Epidermal melanocyte (primary cell): ENCODE data around the gene SIPA1.
"Not testable (repeated sequence)": the region's sequence is repeated elsewhere in the genome, so short reads cannot be mapped to it uniquely, and the experiment has no call there.

ENCODE experiments used
- DNase-seq: peaks from one replicate; pipeline ENCODE4 v3.0.0; 2011; ENCODE audit warnings: low spot score; ENCODE audit not compliant: insufficient read length

Gene SIPA1

DNA sequence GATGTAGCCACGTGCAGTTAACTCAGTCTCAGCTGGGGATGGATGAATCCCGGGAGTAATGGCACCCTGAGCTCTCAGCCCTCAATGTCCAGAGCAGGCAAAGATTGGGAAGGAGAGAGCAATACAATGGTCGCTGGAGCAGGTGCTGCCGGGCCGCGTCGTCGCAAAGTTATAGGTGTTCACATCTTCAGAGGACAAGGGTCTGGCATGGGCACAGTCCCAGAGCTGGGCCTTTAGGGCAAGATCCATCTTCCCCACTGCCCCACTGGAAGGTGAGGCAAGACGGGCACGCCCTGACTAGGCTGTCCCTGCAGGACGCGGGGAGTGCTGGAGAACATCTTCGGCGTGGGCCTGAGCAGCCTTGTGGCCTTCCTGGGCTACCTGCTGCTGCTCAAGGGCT is 14.7 kb upstream of the SIPA1 start:
- no peak for DNase-seq

DNA sequence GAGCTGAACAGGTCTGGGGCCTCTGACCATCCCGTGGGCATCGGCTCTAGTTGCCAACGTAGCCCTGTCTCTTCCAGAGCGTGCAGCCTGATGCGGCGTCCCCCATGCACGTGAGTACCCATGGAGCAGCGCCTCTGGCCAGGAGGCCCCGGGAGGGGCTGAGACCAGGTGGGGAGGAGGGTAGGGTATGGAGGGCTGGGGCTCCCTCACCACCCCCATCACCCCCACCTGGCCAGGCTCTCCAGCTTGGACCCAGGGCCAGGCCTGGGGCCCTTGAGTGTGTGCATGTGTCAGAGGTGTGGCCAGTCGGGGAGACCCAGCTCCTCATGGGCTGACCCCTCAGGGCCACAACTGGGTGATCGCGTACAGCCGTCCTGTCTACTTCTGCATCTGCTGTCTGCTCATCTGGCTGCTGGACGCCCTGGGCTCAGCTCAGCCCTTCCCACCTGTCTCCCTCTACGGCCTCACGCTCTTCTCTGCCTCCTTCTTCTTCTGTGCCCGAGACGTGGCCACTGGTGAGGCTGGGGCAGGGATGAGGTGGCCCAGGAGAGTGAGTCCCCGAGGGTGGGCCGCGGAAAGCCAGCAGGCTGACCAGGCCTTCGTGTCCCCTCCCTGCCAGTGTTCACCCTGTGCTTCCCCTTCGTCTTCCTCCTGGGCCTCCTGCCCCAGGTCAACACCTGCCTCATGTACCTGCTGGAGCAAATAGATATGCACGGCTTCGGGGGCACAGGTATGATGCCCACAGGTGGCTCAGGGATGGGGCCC is 13.9 kb upstream of the SIPA1 start:
- DNase-seq = no peak

DNA sequence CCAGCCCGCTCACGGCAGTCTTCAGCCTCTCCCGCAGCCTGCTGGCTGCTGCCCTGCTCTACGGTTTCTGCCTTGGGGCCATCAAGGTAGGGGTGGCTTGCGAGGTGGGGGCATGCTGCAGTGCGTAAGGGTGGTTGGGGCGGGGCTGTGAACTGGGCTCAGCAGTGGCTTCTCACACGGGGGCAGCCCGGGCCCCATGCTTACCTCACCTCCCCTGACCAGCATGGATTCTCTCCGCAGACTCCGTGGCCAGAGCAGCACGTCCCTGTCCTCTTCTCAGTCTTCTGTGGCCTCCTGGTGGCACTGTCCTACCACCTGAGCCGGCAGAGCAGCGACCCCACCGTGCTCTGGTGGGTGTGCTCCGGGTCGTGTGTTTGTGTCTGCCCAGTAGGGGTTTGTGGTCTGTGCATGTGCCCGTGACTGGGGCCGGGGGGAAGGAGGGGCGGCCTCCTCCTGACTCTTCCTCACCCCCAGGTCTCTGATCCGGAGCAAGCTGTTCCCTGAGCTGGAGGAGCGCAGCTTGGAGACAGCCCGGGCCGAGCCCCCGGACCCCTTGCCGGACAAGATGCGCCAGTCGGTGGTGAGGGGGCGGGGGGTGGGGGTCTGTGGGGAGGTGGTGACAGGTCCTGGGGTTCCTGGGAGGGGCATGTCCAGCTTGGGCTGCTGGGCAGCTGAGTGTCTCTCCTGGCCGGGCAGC is 12.8 kb upstream of the SIPA1 start:
- DNase-seq = no peak

DNA sequence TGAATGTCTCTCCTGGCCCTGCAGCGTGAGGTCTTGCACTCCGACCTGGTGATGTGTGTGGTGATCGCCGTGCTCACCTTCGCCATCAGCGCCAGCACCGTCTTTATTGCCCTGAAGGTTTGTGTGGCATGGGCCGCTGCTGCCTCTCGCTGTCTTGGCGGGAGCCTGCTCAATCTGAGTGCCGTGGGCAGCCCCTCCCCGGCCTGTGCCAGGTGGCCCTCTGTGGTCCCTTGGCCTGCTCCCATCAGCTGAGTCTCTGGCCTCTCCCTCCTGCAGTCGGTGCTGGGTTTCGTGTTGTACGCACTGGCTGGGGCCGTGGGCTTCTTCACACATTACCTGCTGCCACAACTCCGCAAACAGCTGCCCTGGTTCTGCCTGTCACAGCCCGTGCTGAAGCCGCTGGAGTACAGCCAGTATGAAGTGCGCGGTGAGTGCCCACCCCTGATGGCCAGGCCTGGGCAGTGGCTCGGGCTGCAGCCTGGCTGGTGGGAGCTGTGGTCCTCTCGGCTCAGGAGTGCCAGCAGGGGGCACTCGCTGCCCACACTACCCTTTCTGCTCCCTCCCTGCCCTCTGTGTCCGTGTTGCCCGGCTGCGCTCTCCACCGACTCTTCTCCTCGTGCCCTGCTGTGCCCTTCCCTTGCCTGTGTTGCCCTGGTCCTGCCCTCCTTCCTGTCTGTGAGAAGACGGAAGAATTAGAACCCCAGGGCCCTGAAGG is 12.1 kb upstream of the SIPA1 start:
- peak; percentile 81 for DNase-seq

DNA sequence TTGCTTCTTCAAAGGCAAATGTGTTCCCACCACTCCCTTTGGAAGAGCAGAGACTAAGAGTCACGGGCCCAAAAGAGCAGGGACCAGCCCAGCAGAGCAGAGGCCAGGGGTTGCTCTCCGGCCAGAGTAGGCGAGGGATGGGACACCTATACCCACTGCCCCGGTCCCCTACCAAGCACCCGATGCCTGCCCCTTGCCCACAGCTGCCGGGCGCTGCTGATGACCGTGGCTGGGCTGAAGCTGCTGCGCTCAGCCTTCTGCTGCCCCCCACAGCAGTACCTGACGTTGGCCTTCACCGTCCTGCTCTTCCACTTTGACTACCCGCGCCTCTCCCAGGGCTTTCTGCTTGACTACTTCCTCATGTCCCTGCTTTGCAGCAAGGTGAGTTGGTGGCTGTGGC is 10.7 kb upstream of the SIPA1 start:
- no peak for DNase-seq

DNA sequence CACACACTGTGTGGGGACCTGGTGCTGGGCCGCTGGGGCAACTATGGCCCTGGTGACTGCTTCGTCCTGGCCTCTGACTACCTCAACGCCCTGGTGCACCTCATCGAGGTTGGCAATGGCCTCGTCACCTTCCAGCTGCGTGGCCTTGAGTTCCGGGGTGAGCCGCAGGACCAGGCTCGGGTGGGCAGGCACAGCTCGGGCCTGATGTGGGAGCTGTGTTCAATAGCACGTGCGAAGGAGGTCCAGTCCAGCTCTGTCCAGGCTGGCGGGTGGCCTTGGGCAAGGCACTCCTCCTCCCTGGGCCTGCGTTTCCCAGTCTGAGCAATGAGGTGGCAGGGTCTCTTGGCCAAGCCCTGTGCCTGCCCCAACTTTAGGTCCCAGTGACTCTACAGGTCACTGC is 8.3 kb upstream of the SIPA1 start:
- DNase-seq = no peak

DNA sequence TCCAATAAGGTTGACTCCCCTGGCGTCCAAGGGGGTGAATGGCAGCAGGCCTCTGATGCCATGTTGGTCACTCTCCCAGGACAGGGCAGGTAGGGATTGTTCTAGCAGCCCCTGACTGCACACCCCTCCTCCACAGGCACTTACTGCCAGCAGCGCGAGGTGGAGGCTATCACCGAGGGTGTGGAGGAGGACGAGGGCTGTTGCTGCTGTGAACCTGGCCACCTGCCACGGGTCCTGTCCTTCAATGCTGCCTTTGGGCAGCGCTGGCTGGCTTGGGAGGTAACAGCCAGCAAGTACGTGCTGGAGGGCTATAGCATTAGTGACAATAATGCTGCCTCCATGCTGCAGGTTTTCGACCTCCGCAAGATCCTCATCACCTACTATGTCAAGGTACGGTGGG is 7.7 kb upstream of the SIPA1 start:
- no peak for DNase-seq

DNA sequence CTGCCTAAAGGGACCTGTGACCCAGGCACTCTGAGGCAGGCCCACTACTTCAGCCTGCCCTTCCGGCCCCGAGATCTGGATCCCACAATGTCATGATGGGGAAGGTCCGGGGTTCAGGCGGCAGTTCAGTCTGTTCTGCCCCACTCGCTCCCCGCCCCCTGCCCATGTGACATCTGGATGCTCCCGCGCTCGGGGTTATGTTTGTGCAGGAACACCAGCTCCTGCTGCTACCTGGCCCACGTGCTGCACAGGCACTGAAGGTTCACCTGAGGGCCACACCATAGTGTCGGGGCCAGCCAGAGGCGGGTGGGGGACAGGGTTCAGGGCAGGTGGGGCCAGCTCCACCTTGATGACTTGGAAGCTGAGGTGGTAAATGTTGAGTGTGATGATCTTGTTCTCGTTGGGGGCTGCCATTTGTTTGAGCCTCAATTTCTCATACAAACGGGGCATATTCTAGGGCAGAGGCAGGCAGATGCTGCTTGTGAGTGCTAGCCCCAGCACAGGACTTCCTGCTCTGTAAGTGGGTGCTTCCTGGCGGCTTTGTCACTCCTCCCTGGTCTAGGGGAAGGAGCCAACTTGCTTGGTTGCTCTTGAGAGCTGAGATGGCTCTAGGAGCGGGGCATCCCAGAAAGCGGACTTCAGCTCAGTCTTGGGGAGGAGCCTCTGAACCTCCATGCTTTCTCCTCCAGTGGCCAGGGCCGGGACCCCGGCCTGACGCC is 4.4 kb upstream of the SIPA1 start:
- no peak for DNase-seq

DNA sequence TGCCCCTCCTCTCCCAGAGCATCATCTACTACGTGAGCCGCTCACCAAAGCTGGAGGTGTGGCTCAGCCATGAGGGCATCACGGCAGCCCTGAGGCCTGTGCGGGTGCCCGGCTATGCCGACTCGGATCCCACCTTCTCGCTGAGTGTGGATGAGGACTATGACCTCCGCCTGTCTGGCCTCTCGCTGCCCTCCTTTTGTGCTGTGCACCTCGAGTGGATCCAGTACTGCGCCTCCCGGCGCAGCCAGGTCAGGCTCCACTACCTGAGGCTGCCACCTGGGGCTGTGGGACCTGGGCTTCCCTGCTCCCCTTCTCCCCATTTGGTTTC is 3.8 kb upstream of the SIPA1 start:
- DNase-seq = no peak

DNA sequence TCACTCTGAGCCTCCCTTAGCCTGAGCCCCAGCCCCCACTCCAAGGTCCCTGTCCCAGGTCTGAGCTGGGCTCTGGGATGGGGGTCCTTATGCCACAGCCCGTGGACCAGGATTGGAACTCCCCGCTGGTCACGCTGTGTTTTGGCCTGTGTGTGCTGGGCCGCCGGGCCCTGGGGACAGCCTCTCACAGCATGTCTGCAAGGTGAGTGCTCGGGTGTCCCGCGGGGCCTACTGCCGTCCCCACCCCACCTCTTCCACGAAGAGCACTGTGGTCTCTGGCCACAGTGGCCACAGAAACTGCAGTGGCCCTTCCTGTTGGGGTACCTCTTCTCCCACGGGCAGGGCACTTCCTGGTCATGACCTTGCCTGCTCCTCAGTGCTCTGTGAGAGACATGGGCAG is 3.5 kb upstream of the SIPA1 start:
- no peak for DNase-seq

DNA sequence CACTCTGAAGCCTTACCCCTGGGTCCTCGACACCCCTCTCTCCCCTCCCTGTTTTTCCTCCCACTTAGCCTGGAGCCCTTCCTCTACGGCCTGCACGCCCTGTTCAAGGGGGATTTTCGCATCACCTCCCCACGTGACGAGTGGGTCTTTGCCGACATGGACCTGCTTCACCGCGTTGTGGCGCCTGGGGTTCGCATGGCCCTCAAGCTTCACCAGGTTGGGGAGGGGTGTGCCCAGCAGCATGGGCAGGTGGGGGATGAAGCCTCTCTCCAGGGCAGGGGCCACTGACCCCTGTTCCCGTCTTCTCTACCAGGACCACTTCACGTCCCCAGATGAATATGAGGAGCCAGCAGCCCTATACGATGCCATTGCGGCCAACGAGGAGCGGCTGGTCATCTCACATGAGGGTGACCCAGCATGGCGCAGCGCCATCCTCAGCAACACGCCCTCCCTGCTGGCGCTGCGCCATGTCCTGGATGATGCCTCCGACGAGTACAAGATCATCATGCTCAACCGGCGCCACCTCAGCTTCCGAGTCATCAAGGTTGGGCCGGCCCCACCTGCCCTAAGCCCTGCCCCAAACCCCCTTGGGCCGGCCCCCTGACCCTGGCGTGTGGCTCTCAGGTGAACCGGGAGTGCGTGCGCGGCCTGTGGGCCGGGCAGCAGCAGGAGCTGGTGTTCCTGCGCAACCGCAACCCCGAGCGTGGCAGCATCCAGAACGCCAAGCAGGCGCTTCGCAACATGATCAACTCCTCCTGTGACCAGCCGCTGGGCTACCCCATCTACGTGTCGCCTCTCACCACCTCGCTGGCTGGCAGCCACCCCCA is 2.8 kb upstream of the SIPA1 start:
- DNase-seq = no peak

DNA sequence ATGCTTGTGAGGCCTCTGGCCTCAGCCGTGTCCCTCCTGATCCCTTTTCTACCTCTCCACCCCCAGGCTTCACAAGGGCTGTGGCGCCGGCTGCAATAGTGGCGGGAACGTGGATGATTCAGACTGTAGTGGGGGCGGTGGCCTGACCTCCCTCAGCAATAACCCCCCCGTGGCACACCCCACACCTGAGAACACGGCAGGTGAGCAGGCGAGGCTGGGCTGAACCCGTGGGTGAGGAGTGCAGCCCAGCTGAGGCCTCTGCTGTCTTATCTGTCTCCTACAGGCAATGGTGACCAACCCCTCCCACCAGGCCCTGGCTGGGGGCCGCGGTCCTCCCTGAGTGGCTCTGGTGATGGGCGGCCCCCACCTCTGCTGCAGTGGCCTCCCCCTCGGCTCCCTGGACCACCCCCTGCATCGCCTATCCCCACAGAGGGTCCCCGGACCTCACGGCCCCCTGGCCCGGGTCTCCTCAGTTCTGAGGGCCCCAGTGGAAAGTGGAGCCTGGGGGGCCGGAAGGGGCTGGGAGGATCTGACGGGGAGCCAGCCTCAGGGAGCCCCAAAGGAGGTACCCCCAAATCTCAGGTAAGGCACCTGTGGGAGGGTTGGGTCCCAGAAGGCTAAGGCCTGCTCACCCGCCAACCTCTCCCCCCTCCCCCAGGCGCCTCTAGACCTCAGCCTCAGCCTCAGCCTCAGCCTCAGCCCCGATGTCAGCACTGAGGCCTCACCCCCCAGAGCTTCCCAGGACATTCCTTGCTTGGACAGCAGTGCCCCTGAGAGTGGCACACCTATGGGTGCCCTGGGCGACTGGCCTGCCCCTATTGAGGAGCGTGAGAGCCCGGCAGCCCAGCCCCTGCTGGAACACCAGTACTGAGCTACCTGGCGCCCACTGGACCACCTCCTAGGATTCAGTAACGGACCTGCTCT is 1.5 kb upstream of the SIPA1 start:
- DNase-seq = no peak

DNA sequence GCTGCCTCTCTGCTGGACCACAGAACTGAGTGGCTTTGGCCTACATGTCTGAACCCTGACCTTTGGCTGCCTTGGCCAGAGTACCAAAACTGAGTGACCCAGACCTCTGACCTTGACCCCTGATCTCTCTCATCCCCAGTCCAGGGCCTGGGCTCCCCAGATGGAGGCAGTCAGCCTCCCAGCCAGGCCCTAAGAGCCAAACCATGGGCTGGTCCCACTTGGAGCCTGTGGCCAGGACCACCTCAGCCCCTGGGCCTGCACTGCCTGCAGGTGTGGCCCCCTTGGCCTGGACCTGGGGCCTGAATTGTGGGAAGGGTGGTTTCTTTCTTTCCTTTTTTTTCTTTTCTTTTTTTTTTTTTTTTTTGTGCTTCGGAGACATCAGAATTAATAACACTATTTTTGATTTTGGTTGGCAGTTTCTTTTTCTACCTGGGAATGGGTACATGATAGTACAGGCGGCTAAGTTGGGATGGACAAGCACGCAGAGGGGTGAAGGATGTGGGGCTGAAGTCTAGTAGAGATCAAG is 806 bp upstream of the SIPA1 start:
- no peak for DNase-seq

DNA sequence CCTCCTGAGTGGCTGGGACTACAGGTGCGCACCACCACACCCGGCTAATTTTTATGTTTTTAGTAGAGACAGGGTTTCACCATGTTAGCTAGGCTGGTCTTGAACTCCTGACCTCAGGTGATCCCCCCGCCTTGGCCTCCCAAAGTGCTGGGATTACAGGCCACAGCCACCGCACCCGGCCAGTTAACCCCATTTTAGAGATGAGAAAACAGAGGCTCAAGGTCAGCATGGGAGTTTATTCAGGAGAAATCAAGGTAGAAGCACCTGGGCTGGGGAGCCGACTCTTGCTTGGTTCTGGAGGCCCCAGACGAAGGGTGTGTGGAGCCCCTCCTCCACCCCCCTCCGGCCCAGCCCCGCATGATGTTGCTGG is 1.3 kb downstream of the SIPA1 start:
- not testable (repeated sequence) for DNase-seq

DNA sequence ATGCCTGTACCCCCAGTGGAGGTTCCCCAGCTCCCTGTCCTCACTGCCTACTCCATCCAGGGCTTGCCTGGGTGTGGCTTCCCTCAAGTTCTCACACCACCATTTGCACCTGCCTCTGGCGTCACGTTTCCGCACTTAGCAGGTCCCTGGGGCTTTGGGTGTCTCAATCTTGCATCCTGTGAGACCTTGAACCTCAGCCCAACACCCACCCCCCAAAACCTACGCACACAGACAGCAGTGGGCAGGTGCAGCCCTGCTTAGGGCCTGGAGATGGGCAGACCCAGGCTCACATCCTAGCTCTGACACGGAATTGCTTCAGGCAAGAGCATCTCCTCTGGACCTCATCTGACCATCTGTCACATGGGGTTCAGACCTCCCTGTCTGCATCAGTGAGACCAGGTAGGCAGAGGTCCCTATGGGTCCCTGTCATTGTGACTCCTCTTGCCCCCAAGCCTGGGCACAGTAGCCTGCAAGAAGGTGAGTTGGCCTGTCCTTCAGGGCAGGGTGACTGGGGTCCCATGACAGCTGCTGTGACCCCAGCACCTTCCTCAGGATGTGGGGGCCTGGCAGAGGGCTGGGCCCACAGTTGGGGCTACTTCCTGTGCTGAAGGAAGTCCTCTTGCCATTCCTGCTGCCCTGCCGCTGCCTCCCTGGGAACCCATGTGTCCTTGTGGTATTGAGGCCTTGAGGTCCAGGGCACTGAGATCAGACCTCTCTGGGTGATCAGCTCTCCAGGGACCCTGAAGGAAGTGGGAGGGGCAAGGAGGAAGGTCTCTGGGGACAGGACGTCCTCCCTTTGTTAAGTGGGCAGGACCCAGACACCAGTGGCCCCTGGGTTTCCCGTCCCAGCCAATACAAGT is 2.0 kb downstream of the SIPA1 start:
- DNase-seq = no peak

DNA sequence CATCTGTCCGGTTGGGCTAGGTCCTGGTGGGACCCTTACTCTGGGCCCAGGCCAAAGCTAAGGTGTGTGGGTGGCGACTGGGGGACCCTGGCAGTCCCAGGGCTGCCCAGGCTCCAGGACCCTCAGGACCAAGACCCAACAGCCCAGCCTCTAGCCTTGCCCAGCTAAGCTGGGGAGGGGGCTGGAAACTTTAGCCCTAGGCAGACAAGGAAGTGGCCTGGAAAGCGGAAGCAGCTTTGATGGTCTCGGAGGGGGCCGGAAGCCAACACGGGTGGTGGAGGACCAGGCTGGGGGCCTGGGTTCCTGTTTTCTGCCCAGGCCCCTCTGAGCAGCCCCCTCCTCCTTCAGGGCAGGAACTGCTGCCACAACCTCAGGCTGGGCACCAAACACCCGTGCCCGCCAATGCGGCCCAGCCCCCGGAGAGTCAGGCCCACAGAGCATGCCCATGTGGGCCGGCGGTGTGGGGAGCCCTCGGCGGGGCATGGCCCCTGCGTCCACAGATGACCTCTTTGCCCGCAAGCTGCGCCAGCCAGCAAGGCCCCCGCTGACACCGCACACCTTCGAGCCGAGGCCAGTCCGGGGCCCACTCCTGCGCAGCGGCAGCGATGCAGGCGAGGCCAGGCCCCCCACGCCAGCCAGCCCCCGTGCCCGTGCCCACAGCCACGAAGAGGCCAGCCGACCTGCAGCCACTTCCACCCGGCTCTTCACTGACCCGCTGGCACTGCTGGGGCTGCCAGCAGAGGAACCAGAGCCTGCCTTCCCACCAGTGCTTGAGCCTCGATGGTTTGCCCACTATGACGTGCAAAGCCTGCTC is 2.8 kb downstream of the SIPA1 start:
- DNase-seq = no peak

DNA sequence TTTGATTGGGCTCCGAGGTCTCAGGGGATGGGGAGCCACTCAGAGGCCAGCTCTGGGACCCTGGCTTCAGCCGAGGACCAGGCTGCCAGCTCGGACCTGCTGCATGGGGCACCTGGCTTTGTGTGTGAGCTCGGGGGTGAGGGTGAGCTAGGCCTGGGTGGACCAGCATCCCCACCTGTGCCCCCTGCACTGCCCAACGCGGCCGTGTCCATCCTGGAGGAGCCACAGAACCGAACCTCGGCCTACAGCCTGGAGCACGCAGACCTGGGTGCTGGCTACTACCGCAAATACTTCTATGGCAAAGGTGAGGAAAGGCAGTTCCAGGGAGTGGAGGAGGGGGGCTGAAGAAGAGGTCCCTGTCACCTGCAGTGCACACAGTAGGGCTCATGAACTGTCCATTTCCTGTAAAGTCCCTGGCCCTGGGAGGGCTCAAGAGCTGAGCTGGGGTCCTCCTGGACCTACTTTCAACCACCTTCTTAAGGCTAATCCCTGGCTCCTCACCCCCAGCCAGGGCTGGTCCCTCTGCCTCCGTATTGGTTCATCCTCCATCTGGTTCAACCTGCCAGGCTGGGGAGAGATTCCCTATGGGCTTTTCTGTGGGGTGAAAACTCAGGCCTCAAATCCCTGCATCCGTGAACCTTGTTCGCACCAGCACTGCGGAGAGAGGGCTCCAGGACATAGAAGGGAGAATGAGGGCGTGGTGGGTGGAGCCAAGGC is 3.6 kb downstream of the SIPA1 start:
- DNase-seq = no peak
